ENCODE results near the gene PIK3CB.
"Not testable (repeated sequence)": the region's sequence is repeated elsewhere in the genome, so short reads cannot be mapped to it uniquely, and the experiment has no call there.

Gene PIK3CB

DNA sequence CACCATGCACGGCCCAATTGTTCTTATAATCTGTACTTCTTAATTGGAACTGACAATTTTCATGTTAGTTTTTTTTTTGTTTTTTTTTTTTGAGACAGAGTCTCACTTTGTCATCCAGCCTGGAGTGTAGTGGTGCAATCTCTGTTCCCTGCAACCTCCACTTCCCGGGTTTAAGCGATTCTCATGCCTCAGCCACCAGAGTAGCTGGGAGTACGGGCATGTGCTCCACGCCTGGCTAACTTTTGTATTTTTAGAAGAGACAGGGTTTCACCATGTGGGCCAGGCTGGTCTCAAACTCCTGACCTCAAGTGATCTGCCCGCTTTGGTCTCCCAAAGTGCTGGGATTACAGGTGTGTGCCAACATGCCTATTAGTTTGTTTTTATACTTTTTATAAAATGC, 153.8 kb downstream of the PIK3CB start:
- not testable (repeated sequence) for DNase-seq (ENCODE audit: low read depth)

GRCh38 chr3:138678874-138679392, 155.8 kb downstream of the PIK3CB start:
- DNase-seq (ENCODE audit: low read depth): no peak

DNA sequence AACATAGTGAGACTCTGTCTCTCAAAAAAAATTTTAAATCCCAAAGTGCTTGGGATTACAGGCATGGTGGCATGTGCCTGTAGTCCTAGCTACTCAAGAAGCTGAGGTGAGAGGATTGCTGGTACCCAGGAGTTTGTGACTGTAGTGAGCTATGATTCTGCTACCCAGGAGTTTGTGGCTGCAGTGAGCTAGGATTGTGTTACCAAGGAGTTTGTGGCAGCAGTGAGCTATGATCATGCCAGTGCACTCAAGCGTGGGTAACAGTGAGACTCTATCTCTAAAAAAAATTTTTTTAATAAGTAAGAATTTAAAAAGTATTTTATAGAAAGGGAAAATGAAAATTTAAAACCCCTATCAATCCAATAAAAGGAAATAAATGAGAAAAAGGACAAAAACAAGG, 156.6 kb downstream of the PIK3CB start:
- no peak for DNase-seq (ENCODE audit: low read depth)

GRCh38 chr3:138675393-138675792, 159.3 kb downstream of the PIK3CB start:
- DNase-seq (ENCODE audit: low read depth): no peak

DNA sequence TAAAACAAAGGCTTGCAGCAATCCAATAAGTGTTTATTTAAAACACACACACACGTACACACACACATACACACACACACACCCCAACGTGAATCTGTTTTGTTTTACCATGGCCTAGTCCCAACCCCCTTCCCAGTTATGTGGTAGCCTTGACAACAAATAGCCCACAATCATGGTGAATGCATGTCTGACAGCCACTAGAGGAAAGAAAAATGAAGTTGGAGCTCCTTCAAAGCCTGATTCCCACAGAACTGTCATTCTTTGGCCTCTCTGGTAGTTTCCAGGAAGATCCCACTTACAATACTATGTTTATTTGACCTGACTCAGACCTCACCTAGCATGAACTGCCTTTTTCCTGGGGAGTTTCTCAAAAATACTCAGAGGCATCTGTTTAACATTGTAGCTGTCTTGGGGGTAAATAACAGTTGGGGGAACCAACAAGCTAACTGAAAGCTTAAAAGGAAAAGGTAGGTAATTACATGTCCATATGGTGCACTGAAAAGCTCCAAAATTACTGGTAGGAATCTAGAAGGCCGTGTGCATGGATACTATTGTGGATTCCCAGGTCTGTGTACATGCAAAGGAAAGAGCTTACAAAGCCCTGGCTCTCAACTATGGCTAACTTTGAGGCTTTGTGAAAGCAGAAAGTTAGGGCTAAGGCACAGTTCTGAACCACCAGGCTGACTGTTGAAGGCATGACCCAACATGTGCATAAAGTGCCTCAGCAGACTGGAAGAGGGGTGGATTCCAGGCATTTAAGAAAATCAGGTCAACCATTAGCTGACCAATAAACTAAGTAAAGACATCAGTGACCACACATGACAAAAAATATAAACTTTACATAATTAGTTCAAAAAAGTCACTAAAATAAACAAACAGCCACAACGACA, 160.8 kb downstream of the PIK3CB start:
- DNase-seq (ENCODE audit: low read depth): no peak

DNA sequence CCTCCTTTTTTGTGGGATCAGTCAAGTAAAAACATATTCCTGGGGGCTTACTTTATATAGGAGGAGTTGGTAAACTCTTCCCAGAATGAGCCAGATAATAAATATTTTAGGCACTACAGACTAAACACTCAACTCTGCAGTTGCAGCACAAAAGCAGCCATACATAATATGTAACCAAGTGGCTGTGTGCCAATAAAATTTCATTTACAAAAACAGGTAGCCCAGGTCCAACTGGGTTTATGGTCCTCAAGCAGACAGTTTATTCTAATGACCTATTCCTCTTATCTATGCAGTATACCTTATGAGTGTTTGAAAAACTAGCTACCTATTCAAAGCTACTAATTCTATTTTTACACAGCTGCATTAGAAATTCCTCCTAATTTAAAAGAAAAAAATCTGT, 164.3 kb downstream of the PIK3CB start:
- DNase-seq (ENCODE audit: low read depth): no peak

GRCh38 chr3:138668107-138668506, 166.6 kb downstream of the PIK3CB start:
- DNase-seq (ENCODE audit: low read depth): no peak

- DNase-seq (ENCODE audit: low read depth): no peak
These were observed 177.2 kb downstream of the PIK3CB start for GRCh38 chr3:138657508-138657907.

- no peak for DNase-seq (ENCODE audit: low read depth)
These were observed 181.2 kb downstream of the PIK3CB start for GRCh38 chr3:138653567-138653966.

DNA sequence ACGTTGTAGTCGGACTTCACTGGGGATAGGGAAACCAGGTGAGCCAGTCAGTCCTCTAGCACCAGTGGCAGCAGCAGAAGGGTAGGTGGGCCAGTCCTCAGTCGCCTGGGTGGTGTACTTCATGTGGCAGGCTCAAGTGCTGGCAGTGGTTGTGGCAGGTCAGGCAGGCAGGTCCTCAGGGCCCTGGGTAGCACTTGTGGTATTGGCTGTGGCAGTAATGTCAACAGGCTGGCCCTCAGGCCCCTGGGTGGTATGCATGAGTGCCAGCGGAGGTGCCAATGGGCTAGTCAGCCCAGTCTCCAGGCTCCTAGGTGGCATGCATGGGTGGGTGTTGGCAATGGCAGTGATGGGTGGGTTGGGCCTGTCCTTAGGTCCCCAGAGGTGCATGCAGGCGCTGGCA, 185.6 kb downstream of the PIK3CB start:
- DNase-seq (ENCODE audit: low read depth): no peak

GRCh38 chr3:138646513-138646912, 188.2 kb downstream of the PIK3CB start:
- DNase-seq (ENCODE audit: low read depth): no peak

- no peak for DNase-seq (ENCODE audit: low read depth)
These were observed 188.7 kb downstream of the PIK3CB start for GRCh38 chr3:138646008-138646407.

- no peak for DNase-seq (ENCODE audit: low read depth)
These were observed 191.8 kb downstream of the PIK3CB start for GRCh38 chr3:138642927-138643253.

DNA sequence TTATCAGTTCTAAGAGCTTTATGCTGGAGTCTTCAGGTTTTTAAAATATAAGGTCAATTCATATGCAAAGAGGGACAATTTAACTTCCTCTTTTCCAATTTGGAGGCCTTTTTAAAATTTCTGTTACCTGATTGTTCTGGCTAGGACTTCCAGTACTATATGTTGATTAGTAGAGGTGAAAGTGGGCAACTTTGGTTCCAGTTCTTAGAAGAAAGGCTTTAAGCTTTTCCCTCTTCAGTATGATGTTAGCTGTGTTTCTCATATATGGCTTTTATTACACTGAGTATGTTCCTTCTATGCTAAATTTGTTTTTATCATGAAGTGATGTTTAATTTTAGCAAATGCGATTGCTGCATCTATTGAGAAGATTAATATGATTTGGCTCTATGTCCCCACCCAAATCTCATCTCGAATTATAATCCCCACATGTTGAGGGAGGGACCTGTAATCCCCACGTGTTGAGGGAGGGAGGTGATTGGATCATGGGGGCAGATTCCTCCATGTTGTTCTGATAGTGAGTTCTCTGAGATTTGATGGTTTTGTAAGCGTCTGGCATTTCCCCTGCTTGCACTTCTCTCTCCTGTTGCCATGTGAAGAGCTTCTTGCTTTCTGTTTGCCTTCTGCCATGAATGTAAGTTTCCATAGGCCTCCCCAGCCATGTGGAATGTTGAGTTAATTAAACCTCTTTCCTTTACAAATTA, 192.4 kb downstream of the PIK3CB start:
- DNase-seq (ENCODE audit: low read depth): no peak

- DNase-seq (ENCODE audit: low read depth): no peak
These were observed 194.2 kb downstream of the PIK3CB start for GRCh38 chr3:138640537-138640936.

- DNase-seq (ENCODE audit: low read depth): no peak
These were observed 196.1 kb downstream of the PIK3CB start for GRCh38 chr3:138638641-138639040.

DNA sequence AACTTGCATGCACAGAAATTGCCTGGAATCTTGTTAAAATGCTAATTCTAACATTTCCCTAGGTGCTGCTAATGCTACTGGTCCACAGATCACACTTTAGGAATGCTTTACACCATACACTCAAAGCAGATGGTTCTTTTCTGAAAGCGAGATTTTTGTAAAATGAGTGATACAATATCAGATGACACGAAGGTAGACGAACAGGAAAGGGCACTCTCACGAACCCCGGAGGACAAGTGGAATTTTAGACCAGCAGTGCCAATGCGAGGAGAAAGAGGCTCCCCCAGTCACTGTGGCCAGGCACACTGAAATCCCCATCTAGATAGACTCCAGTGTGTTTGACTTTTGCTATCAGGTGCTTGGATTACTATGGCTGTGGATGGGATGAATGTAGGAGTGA, 205.2 kb downstream of the PIK3CB start:
- no peak for DNase-seq (ENCODE audit: low read depth)

DNA sequence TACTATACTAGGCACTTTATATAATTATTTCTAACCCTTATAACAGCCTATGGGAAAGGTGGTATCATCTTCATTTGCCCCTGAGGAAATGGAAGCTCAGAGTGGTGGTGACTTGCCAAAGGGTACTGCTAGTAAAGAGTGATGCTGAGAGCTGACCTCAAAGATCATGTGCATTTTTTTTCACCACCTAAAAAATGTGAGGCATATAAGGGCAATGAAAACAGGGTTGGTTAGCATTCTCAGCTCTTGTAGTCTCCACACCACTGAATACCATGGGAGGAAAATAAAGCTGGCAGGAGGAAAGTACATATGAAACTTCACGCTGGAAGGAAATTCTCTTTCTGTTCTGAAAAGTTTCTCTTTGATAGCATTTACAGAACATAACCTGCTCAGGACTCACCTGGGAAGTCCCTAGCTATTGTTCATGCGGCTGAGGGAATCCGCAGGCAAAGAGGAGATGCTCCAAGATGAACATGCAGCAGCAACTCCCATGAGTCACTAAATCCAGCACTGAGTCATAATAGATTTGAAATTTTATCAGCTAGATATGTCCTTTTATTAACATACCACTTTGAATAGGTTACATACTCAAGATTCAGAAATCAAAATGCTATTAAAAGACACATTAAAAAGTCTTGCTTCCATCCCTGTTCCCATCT, 208.9 kb downstream of the PIK3CB start:
- DNase-seq (ENCODE audit: low read depth): no peak

GRCh38 chr3:138624518-138624917, 210.2 kb downstream of the PIK3CB start:
- DNase-seq (ENCODE audit: low read depth): no peak

DNA sequence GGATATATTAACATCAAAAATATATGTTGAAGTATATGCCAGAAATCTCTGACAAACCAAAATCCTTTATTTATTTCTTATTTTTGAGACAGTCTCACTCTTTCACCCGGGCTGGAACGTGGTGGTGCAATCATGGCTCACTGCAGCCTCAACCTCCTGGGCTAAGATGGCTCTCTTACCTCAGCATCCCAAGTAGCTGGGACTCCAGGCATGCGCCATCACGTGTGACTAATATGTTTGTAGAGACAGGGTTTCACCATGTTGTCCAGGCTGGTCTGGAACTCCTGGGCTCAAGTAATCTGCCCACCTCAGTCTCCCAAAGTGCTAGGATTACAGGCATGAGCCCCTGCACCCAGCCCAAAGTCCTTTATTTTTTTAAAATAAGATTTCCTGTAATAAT, 214.3 kb downstream of the PIK3CB start:
- no peak for DNase-seq (ENCODE audit: low read depth)

DNA sequence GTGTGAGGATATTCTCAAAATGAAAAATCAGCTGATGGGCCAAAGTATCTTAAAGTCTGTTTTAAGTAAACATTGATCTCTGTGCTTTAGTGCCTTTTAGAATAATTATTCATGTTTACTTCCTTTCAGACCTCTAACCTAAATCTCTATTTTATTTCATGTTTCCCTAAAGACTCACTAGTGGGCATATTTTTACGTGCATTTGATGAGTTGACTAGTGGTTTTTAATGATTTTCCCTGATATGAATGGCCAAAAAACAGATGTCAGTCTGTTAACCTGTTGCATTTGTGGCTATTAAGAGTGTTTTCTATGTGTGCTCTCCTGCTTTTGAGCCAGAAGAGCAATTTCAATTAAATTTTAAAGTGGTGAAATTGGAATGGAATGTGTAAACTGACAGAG, 219.3 kb downstream of the PIK3CB start:
- no peak for DNase-seq (ENCODE audit: low read depth)

DNA sequence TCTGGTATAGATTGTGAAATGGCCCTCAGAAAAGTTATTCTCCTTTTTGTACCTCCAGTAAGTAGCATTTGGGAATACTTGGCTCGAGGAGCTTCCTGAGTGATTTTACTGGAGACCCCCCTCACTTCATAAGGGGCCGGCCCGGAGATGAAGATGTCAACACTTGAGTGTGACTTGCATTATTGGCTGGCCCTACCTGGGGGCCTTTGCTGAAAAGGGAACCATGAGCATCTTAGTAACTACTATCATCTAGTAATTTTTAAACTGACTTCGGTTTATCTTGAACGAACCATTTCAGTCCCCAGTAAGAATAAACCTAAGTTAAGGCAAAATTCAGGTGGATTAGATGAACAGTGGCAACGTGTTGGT, 224.8 kb downstream of the PIK3CB start:
- no peak for DNase-seq (ENCODE audit: low read depth)

All from CMK (cell line).